NCI-H345 (cell line): Measurements from ENCODE around the gene CCDC136.

Experiments
- DNase-seq: peaks from one replicate; lab custom pipeline; 2025; lab: John Stamatoyannopoulos, UW

CCDC136 gene

DNA sequence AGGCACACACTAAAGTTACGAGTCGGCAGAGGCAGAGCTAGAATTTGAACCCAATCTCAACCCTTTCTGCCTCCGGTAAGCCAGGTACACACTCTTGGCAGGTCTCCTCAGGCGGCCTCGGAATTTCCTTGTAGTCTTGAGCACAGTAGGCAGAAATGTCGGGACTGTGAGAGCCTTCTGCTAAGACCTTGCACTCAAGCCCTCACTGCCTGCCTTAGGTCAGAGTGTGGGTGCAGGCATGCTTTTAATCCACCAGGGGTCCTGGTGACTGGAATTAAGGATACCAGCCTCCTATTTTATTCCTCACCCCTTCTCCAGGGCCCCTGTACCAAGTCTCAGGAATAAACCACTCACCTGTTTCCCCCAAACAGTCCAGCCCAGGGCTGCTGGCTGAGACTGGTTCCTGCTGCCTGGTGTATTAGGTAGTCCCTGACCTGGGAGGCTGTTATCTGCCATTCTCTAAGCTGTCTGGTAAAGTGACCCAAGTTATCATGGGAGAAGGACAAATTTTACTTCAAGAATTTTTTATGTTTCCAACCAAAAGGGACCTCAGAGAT lies 71.7 kb downstream of the CCDC136 start:
- peak; percentile 36 for DNase-seq

DNA sequence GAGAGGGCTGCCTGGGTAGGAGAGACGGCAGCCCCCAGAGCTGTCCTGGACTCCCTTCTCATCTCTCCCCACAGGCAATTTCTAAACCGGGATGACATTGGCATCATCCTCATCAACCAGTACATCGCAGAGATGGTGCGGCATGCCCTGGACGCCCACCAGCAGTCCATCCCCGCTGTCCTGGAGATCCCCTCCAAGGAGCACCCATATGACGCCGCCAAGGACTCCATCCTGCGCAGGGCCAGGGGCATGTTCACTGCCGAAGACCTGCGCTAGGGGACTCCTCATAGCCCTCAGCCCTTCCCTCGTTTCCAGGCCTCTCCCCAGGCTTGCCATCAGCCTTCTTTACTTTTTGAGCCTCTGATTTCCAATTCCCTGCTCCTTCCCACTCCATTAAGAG lies 73.5 kb downstream of the CCDC136 start:
- DNase-seq, result no peak

DNA sequence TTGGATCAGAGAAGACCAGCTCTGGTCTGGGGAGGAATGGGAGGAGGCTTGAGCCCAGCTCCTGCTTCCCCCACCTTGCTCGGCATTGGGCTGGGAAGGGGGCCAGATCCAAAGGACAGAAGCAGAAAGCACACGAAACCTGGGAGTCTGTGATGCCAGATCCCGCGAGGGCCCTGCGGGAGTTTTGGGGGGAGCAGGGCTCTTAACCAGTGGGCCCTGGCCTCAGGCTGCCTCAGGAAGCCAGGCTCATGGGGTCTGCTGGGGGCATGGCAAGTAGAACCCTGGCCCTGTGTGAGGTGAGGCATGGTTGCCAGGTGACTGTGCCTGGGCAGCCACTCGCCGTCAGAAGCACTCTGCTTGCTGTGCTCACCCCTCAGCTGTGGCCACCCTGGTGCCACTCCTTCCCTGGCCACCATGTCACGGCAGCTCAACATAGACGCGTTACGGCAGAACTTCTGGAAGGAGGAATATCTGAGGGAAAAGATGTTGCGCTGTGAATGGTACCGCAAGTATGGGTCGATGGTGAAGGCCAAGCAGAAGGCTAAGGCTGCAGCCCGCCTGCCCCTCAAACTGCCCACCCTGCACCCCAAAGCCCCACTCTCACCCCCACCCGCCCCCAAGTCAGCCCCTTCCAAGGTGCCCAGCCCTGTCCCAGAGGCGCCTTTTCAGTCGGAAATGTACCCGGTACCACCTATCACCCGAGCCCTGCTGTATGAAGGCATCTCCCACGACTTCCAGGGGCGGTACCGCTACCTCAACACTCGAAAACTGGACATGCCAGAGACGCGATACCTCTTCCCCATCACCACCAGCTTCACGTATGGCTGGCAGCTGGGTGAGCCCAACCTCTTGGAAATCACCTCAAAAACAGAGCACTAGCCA lies 74.5 kb downstream of the CCDC136 start:
- DNase-seq, result no peak

GRCh38 chr7:128867241-128867640 lies 75.5 kb downstream of the CCDC136 start:
- no peak for DNase-seq

DNA sequence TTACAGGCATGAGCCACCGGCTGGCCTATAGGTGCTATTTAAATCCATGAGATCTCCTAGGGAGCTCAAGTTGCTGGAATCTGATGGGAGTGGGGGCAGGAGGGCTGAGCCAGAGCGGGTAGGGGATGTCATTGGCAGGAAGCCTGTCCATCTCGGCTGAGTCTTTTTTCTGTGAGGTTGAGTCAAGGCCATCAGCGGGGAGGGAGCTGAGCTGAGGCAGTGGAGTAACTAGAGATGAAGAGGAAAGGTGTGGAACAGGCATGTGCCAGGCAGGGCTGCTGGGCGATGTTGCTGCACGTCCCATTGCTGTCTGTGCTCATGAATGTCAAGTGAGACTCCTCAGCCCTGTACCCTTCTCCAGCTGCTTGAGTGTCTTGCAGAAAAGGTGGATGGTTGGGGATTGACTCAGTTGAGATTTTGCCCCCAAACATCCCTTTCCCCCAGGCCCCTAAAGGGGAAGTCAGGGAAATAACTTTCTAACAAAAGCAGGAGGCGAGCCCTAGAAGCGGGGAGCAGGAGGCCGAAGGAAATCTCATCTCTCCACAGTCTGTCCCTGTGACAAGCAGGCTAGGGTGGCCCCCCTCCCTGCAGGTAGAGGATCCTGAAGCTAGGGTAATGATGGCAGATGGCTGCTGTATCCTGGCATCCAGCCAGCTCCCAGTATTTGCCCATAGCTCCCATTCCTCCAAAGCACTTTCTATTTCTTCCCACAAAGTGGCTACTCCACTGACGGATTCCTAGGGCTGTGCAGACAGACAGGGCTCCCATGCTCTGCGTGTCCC lies 76.3 kb downstream of the CCDC136 start:
- peak; percentile 82 for DNase-seq

DNA sequence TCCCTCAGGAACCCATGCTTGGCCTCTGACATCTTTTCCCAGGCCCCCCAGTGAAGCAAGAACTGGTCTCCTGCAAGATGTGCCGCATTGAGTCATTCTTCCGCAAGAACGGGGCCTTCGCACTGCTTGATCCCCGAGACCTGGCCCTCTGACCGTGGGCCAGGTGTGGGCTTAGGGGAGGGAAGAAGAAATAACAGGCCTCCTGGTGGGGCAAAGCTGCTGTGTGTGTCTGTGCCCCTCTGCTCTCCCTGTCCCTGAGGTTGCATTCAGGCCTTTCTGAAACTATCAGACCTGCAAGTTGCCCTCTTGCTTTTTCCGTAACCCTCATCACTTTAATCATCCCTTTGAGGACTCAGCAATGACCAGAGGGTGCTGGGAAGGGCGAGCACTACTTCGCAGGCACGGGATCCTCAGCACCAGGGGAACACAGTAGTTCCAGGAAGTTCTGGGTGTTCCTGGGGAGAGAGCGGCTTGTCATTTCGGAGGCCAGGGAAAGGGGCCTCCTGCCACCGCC lies 76.9 kb downstream of the CCDC136 start:
- DNase-seq, result no peak

- peak; percentile 67 for DNase-seq
These were observed 77.6 kb downstream of the CCDC136 start for GRCh38 chr7:128869138-128869943.

- no peak for DNase-seq
These were observed 78.1 kb downstream of the CCDC136 start for GRCh38 chr7:128869944-128870285.

DNA sequence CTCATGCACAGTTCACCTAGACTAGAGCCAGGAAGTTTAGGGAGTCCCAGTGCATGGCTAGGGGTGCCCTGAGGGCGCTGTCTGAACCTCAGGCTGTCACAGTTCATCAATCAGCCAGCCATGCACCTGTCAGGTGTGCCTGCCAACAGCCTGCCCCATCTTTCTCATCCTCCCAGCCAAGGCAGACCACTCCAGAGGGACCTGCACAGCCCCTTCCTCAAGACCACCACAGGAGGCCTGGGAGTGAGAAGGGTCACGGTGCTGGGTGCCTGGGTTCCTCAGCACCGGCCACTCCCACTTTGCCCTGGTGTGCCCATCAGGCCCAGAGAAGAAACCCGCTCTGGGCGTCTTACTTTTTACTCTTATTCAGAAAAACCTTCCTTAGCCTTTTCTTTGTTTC lies 79.3 kb downstream of the CCDC136 start:
- DNase-seq, result no peak
